ENCODE measurements around the gene GALK1.
A peak's percentile ranks its signal among the peaks of the same experiment; 100 is the strongest.

The GALK1 gene

GRCh38 chr17:75777296-75777922 is 12.4 kb upstream of the GALK1 start:
- peaks cover 42% of the 10 kb centered on the region for H3K4me1 Mint-ChIP-seq
- DNase-seq, result no peak
- H3K4me3 Mint-ChIP-seq, result peak overlapping the region; percentile 96
- H3K9me3 Mint-ChIP-seq, result no peaks in the 10 kb centered on the region
- H3K36me3 Mint-ChIP-seq (ENCODE audit: low read depth), result peaks cover 37% of the 10 kb centered on the region
- no peaks in the 10 kb centered on the region for H3K27me3 Mint-ChIP-seq
- H3K27ac Mint-ChIP-seq, result peak overlapping the region; percentile 85
- no peak for ATAC-seq

GRCh38 chr17:75776386-75777295 is 11.6 kb upstream of the GALK1 start:
- H3K9me3 Mint-ChIP-seq, result no peaks in the 10 kb centered on the region
- peaks cover 37% of the 10 kb centered on the region for H3K4me1 Mint-ChIP-seq
- no peaks in the 10 kb centered on the region for H3K27me3 Mint-ChIP-seq
- peak overlapping the region; percentile 96 for H3K4me3 Mint-ChIP-seq
- peaks cover 37% of the 10 kb centered on the region for H3K36me3 Mint-ChIP-seq (ENCODE audit: low read depth)
- ATAC-seq, result no peak
- peak overlapping the region; percentile 85 for H3K27ac Mint-ChIP-seq
- peak; percentile 26 for DNase-seq

- peaks cover 37% of the 10 kb centered on the region for H3K36me3 Mint-ChIP-seq (ENCODE audit: low read depth)
- no peaks in the 10 kb centered on the region for H3K9me3 Mint-ChIP-seq
- peak overlapping the region; percentile 2 for H3K27ac Mint-ChIP-seq
- ATAC-seq, result no peak
- DNase-seq, result peak; percentile 19
- H3K4me1 Mint-ChIP-seq, result peaks cover 32% of the 10 kb centered on the region
- H3K27me3 Mint-ChIP-seq, result no peaks in the 10 kb centered on the region
- H3K4me3 Mint-ChIP-seq, result no peak overlapping the region
Measured at GRCh38 chr17:75774991-75775668, 10.1 kb upstream of the GALK1 start.

GRCh38 chr17:75774471-75774990 is 9.5 kb upstream of the GALK1 start:
- Mint-ChIP-seq H3K36me3 (ENCODE audit: low read depth) (peaks cover 33% of the 10 kb centered on the region), H3K27ac (peak overlapping the region; percentile 72), H3K9me3 (no peaks in the 10 kb centered on the region), H3K4me1 (peaks cover 26% of the 10 kb centered on the region), H3K27me3 (no peaks in the 10 kb centered on the region), H3K4me3 (no peak overlapping the region)
- ATAC-seq, result no peak
- DNase-seq, result no peak

GRCh38 chr17:75773808-75774470 is 8.9 kb upstream of the GALK1 start:
- no peaks in the 10 kb centered on the region for H3K27me3 Mint-ChIP-seq
- H3K4me1 Mint-ChIP-seq, result peaks cover 25% of the 10 kb centered on the region
- no peak overlapping the region for H3K4me3 Mint-ChIP-seq
- H3K9me3 Mint-ChIP-seq, result no peaks in the 10 kb centered on the region
- no peak for ATAC-seq
- no peak overlapping the region for H3K27ac Mint-ChIP-seq
- DNase-seq, result no peak
- H3K36me3 Mint-ChIP-seq (ENCODE audit: low read depth), result peaks cover 33% of the 10 kb centered on the region

GRCh38 chr17:75773121-75773807 is 8.3 kb upstream of the GALK1 start:
- Mint-ChIP-seq H3K27me3 (no peaks in the 10 kb centered on the region), H3K4me1 (peaks cover 22% of the 10 kb centered on the region), H3K4me3 (no peak overlapping the region), H3K9me3 (no peaks in the 10 kb centered on the region), H3K27ac (no peak overlapping the region), H3K36me3 (ENCODE audit: low read depth) (peaks cover 26% of the 10 kb centered on the region)
- ATAC-seq, result no peak
- no peak for DNase-seq

- ATAC-seq (no peak), DNase-seq (no peak)
- Mint-ChIP-seq H3K4me3 (no peak overlapping the region), H3K27me3 (no peaks in the 10 kb centered on the region), H3K27ac (no peak overlapping the region), H3K9me3 (no peaks in the 10 kb centered on the region), H3K36me3 (ENCODE audit: low read depth) (peaks cover 9% of the 10 kb centered on the region), H3K4me1 (peaks cover 6% of the 10 kb centered on the region)
Measured at GRCh38 chr17:75771334-75772281, 6.6 kb upstream of the GALK1 start.

- DNase-seq (no peak), ATAC-seq (no peak)
- H3K9me3 Mint-ChIP-seq, result no peaks in the 10 kb centered on the region
- no peak overlapping the region for H3K4me3 Mint-ChIP-seq
- H3K27ac Mint-ChIP-seq, result no peak overlapping the region
- H3K4me1 Mint-ChIP-seq, result no peaks in the 10 kb centered on the region
- H3K27me3 Mint-ChIP-seq, result no peaks in the 10 kb centered on the region
- no peaks in the 10 kb centered on the region for H3K36me3 Mint-ChIP-seq (ENCODE audit: low read depth)
Measured at GRCh38 chr17:75769536-75769935, 4.5 kb upstream of the GALK1 start.

- ATAC-seq (no peak), DNase-seq (no peak)
- H3K4me3 Mint-ChIP-seq, result no peak overlapping the region
- no peaks in the 10 kb centered on the region for H3K9me3 Mint-ChIP-seq
- H3K27me3 Mint-ChIP-seq, result no peaks in the 10 kb centered on the region
- H3K4me1 Mint-ChIP-seq, result peaks cover 13% of the 10 kb centered on the region
- no peak overlapping the region for H3K27ac Mint-ChIP-seq
- no peaks in the 10 kb centered on the region for H3K36me3 Mint-ChIP-seq (ENCODE audit: low read depth)
Measured at GRCh38 chr17:75767881-75768280, 2.9 kb upstream of the GALK1 start.

GRCh38 chr17:75765981-75766380 is 989 bp upstream of the GALK1 start:
- Mint-ChIP-seq H3K27me3 (no peaks in the 10 kb centered on the region), H3K36me3 (ENCODE audit: low read depth) (no peaks in the 10 kb centered on the region), H3K27ac (no peak overlapping the region), H3K9me3 (no peaks in the 10 kb centered on the region), H3K4me3 (no peak overlapping the region), H3K4me1 (peaks cover 17% of the 10 kb centered on the region)
- no peak for ATAC-seq
- DNase-seq, result no peak

GRCh38 chr17:75764417-75764710 is 628 bp downstream of the GALK1 start:
- peak overlapping the region; percentile 78 for H3K27ac Mint-ChIP-seq
- peaks cover 17% of the 10 kb centered on the region for H3K4me1 Mint-ChIP-seq
- ATAC-seq (no peak), DNase-seq (no peak)
- H3K9me3 Mint-ChIP-seq, result no peaks in the 10 kb centered on the region
- no peaks in the 10 kb centered on the region for H3K27me3 Mint-ChIP-seq
- H3K4me3 Mint-ChIP-seq, result peak overlapping the region; percentile 81
- no peaks in the 10 kb centered on the region for H3K36me3 Mint-ChIP-seq (ENCODE audit: low read depth)

- Mint-ChIP-seq H3K9me3 (no peaks in the 10 kb centered on the region), H3K27me3 (no peaks in the 10 kb centered on the region), H3K36me3 (ENCODE audit: low read depth) (no peaks in the 10 kb centered on the region), H3K4me3 (peak overlapping the region; percentile 81), H3K4me1 (peaks cover 17% of the 10 kb centered on the region), H3K27ac (peak overlapping the region; percentile 52)
- DNase-seq (no peak), ATAC-seq (no peak)
Measured at GRCh38 chr17:75763613-75764416, 1.2 kb downstream of the GALK1 start.

GRCh38 chr17:75763269-75763607 is 1.8 kb downstream of the GALK1 start:
- DNase-seq (no peak), ATAC-seq (no peak)
- no peak overlapping the region for H3K27ac Mint-ChIP-seq
- H3K36me3 Mint-ChIP-seq (ENCODE audit: low read depth), result no peaks in the 10 kb centered on the region
- no peak overlapping the region for H3K4me3 Mint-ChIP-seq
- H3K9me3 Mint-ChIP-seq, result no peaks in the 10 kb centered on the region
- H3K4me1 Mint-ChIP-seq, result peaks cover 17% of the 10 kb centered on the region
- no peaks in the 10 kb centered on the region for H3K27me3 Mint-ChIP-seq
